Esophagus muscularis mucosa (tissue), 4 donors: Measurements from ENCODE around the gene DMAC2.

ENCODE experiments used
- EP300 ChIP-seq: sonication (generic); formaldehyde crosslinking; IDR thresholded peaks from one replicate; pipeline ENCODE4 v1.6.1; 2017; ENCODE audit warnings: antibody characterized with exemption
- POLR2A ChIP-seq: fragments of 450-650 bp; IDR thresholded peaks from one replicate; pipeline ENCODE4 v1.6.1; 2017; ENCODE audit warnings: antibody characterized with exemption, moderate library complexity, mild to moderate bottlenecking, low read depth
- POLR2AphosphoS5 ChIP-seq, 2 donors: sonication (generic); formaldehyde crosslinking; IDR thresholded peaks; one replicate each; pipeline ENCODE4 v1.6.1; 2017; ENCODE audit warnings: antibody characterized with exemption in 2 of 2
- TF ChIP-seq, protein P1 (sequence below), 3 experiments: fragments of 200-600 bp in 2 of 3; fragments of 450-650 bp in 1 of 3; sonication (generic) in 2 of 3; IDR thresholded peaks; one replicate each; pipeline ENCODE4 v1.5.1; 2017 to 2019; ENCODE audit warnings: antibody characterized with exemption in 3 of 3, mild to moderate bottlenecking in 2 of 3, moderate library complexity in 1 of 3

DNA sequence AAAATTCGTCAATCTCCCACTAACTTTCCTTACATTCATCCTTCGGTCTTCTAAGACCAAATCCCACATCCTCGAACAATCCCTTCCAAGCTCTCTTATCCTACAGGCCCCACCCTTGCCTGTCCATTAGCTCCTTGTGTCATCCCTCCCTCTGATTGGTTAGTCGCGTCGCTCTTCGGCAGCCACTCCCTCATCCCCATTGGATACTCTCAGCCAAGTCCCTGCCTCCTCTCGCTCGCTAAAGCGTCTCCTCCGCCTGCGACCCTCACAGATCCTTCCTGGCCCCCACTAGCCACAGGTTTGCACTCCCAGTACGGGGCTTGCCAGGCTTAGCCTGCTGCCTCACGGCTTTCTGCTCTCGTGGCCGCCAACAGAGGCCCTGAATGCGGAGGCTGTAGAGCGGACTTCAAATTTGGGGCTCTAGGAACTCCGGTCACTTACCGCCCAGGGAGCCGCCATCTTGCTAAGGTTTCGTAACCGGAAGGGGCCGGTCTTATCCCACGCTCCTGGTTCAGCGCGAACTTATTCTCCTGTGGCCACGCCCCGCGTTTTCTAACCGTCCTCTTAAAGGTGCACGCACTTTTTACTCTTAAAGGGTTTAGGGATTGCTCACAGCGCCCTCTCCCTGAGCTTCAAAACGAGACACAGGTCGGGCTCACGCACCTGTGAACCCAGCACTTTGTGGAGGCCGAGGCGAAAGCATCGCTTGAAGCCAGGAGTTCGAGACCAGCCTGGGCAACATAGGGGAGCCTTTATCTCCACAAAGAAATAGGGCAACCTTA, at the start of gene DMAC2:
- TF ChIP-seq, protein P1, sequence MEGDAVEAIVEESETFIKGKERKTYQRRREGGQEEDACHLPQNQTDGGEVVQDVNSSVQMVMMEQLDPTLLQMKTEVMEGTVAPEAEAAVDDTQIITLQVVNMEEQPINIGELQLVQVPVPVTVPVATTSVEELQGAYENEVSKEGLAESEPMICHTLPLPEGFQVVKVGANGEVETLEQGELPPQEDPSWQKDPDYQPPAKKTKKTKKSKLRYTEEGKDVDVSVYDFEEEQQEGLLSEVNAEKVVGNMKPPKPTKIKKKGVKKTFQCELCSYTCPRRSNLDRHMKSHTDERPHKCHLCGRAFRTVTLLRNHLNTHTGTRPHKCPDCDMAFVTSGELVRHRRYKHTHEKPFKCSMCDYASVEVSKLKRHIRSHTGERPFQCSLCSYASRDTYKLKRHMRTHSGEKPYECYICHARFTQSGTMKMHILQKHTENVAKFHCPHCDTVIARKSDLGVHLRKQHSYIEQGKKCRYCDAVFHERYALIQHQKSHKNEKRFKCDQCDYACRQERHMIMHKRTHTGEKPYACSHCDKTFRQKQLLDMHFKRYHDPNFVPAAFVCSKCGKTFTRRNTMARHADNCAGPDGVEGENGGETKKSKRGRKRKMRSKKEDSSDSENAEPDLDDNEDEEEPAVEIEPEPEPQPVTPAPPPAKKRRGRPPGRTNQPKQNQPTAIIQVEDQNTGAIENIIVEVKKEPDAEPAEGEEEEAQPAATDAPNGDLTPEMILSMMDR (IDR thresholded peaks at IDR 0.05) = peak; percentile 54 to 74 (median 57)
- TF ChIP-seq POLR2A = peak; percentile 70
- TF ChIP-seq EP300 = no peak
- TF ChIP-seq POLR2AphosphoS5 (IDR thresholded peaks at IDR 0.05) = peak; percentile 85 to 91
